BE2C (cell line): ENCODE results near the gene NDUFA13.
A peak's percentile ranks its signal among the peaks of the same experiment; 100 is the strongest.

ENCODE experiments used
- DNase-seq: peaks from one replicate; pipeline ENCODE4 v3.0.0-alpha.2; 2020
- H3K27me3 ChIP-seq: fragments of 250-450 bp; sonication (Bioruptor Pico); 2 replicates; pipeline ENCODE4 v1.5.1; 2020; ENCODE audit warnings: mild to moderate bottlenecking
- H3K36me3 ChIP-seq: fragments of 250-450 bp; sonication (Bioruptor Pico); 2 replicates; pipeline ENCODE4 v1.5.1; 2020; ENCODE audit warnings: mild to moderate bottlenecking
- H3K4me1 ChIP-seq: fragments of 250-450 bp; sonication (Bioruptor Pico); 2 replicates; pipeline ENCODE4 v1.5.1; 2020
- H3K4me3 ChIP-seq: 2 replicates; pipeline ENCODE4 v1.5.1; 2011; ENCODE audit warnings: low read depth, low read length
- H3K9me3 ChIP-seq: fragments of 250-450 bp; sonication (Bioruptor Pico); 2 replicates; pipeline ENCODE4 v1.5.1; 2020
- CTCF ChIP-seq: IDR thresholded peaks from 2 replicates; pipeline ENCODE4 v1.5.1; 2012; ENCODE audit warnings: mild to moderate bottlenecking, low read depth, low read length

The NDUFA13 gene

GRCh38 chr19:19530889-19531288, 14.9 kb downstream of the NDUFA13 start:
- peaks cover 14% of the 10 kb centered on the region for H3K36me3 ChIP-seq
- DNase-seq, result no peak

GRCh38 chr19:19531951-19532805, 16.2 kb downstream of the NDUFA13 start:
- Histone ChIP-seq H3K9me3 (no peaks in the 10 kb centered on the region), H3K27me3 (no peaks in the 10 kb centered on the region; the same call in 1 of the 2 replicates), H3K36me3 (peaks cover 10% of the 10 kb centered on the region), H3K4me1 (peaks cover 7% of the 10 kb centered on the region), H3K4me3 (no peak overlapping the region)
- peak; percentile 92 for TF ChIP-seq CTCF
- DNase-seq, result peak; percentile 85

More at GRCh38 chr19:19530889-19531288, 14.9 kb downstream of the NDUFA13 start:
- H3K4me3 ChIP-seq, result no peak overlapping the region
- no peaks in the 10 kb centered on the region; the same call in 1 of the 2 replicates for H3K27me3 ChIP-seq
- H3K9me3 ChIP-seq, result no peaks in the 10 kb centered on the region
- no peak for TF ChIP-seq CTCF
- peaks cover 7% of the 10 kb centered on the region for H3K4me1 ChIP-seq

GRCh38 chr19:19532806-19533701, 17.0 kb downstream of the NDUFA13 start:
- TF ChIP-seq CTCF, result no peak
- Histone ChIP-seq H3K9me3 (no peaks in the 10 kb centered on the region), H3K36me3 (peaks cover 3% of the 10 kb centered on the region), H3K4me1 (peaks cover 7% of the 10 kb centered on the region), H3K27me3 (peaks cover 8% of the 10 kb centered on the region), H3K4me3 (no peak overlapping the region)
- no peak for DNase-seq

- no peaks in the 10 kb centered on the region for H3K36me3 ChIP-seq
- DNase-seq, result no peak
- peaks cover 7% of the 10 kb centered on the region for H3K4me1 ChIP-seq
- no peak overlapping the region for H3K4me3 ChIP-seq
- no peaks in the 10 kb centered on the region for H3K9me3 ChIP-seq
- peaks cover 14% of the 10 kb centered on the region for H3K27me3 ChIP-seq
- no peak for TF ChIP-seq CTCF
These were observed 17.8 kb downstream of the NDUFA13 start for GRCh38 chr19:19533841-19534240.

GRCh38 chr19:19534556-19535265, 18.7 kb downstream of the NDUFA13 start:
- H3K27me3 ChIP-seq, result peaks cover 14% of the 10 kb centered on the region
- H3K4me1 ChIP-seq, result no peaks in the 10 kb centered on the region
- no peaks in the 10 kb centered on the region for H3K36me3 ChIP-seq
- no peak overlapping the region for H3K4me3 ChIP-seq
- TF ChIP-seq CTCF, result no peak
- DNase-seq, result no peak
- H3K9me3 ChIP-seq, result no peaks in the 10 kb centered on the region
